NCI-H345 treated with DMSO at 0.1 percent for 48 hours (cell line): ENCODE data around the gene ARID5A.

Source experiments
- DNase-seq: peaks from one replicate; lab custom pipeline; 2025; ENCODE audit not compliant: unreplicated experiment; lab: John Stamatoyannopoulos, UW

The ARID5A gene

DNA sequence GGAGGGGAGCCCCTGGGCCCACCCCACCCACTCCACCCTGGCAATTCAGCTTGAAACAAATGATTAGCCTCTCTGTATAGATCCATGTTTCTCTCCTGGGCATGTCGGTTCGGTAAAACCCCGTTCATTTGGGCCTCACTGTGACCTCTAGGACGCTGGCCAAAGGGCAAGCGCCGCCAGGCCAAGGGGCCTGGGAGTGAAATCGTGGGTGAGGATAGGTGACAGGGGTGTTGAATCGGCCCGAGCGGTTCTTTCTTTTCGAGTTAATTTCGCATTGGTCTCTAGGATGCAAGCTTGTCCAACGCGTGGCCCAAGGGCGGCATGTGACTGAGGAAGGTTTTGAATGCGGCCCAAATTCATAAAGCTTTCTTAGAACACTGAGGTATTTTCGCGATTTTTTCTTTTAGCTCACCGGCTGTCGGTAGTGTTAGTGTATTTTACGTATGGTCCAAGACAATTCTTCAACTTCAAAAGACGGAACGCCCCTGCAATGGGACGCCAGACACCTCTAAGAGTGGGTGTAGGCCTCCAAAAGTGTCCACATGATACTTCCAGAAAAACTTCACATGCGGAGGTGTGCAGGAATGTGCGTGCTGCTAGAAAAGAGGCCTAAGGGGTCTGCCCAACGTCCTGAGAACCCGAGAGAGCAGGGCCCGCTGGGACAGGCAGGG, 9.8 kb upstream of the ARID5A start:
- no peak for DNase-seq

DNA sequence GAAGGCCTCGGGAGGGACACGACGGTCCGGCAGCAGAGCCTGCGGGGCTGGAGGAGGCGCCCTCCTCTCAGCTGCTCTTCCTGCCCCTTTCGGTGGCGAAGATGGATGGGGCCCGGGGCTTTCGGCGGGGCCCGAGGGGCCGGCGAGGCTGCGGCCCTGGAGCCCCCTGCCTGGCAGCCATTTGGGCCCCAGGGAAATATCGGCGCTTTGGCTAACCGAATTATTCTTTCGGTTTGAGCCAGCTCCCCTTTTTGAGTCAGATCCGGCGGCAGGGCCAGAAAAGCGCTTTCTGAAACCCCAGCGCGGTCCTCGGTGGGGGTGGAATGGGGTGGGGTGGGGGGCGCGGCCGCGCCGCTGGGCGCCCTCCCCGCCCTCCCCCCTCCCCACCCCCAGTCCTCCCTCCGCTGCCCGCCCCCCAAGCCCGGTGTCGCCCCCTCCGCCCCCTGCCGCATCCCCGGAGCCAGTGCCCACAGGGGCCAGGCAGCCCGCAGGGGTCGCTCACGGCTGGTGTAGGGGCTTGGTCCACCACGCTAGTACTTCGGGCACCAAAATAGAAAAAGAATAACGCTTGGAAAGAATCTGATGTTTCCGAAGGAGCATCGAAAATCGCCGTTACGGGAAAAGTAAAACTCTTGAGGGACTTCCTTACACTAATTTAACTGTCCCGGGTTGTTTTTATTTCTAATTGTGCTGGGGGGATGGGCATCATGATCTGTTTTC, 9.1 kb upstream of the ARID5A start:
- no peak for DNase-seq

DNA sequence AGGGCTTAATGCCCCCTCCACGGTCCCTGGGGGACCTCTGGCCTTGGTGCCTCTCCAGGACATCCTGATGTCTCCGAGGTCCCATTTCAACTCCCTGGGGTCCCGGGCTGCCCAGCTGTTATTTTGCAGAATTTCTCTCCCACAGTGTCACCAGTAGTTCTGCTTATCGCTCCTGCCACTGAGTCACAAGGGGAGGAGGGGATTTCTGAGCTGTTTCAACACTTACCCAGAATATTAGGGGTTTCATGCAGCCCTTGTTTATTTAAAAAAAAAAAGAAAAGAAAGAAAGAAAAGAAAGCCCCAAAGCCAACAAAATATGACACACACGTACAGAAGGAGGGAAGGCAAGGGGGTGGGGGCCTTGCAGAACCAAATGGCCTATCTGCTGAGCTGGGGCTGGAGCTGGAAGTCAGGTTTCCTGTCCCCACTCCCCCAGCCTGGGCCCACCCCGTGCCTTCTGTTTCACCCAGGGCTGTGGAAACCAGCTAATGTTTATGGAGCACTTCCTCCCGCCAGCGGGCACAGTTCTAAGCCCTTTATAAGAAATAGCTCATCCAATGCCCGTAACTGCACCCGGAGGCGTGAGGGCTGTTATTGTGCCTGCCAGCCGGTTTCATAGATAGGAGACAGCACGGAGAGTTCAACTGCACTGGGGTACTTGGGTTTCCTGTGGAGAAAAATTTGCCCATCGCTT, 8.4 kb upstream of the ARID5A start:
- DNase-seq, result no peak

DNA sequence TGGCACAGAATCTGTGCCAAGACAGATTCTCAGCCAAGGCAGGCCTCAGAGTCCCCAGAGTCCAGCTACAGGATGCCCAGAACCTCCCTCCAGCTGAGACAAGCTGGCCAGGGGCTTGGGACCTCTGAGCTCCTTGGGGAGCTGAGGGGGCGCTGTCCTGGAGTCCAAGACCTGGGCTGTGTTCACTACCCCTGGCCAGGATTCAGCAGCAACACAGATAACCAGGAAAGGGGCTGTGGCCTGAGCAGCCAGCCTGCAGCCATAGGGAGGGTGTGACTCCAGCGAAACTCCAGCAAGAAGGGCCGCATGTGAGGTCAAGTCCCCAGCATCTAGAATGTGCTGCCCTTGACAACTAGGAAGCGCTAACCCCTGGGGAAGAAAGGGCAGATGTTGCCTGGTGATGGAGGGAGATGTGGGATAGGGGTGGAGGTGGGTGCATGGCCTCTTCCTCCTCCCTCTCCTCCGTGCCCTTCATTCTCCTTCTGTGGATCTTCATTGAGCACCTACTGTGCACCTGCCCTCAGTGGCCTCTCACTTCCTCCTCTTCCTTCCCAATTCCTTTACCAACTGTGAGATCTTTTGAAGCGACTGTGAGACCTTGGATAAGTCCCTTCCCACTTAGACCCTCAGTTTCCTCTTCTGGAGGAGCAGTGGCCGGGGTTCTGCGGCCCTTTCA, 7.7 kb upstream of the ARID5A start:
- DNase-seq, result no peak

DNA sequence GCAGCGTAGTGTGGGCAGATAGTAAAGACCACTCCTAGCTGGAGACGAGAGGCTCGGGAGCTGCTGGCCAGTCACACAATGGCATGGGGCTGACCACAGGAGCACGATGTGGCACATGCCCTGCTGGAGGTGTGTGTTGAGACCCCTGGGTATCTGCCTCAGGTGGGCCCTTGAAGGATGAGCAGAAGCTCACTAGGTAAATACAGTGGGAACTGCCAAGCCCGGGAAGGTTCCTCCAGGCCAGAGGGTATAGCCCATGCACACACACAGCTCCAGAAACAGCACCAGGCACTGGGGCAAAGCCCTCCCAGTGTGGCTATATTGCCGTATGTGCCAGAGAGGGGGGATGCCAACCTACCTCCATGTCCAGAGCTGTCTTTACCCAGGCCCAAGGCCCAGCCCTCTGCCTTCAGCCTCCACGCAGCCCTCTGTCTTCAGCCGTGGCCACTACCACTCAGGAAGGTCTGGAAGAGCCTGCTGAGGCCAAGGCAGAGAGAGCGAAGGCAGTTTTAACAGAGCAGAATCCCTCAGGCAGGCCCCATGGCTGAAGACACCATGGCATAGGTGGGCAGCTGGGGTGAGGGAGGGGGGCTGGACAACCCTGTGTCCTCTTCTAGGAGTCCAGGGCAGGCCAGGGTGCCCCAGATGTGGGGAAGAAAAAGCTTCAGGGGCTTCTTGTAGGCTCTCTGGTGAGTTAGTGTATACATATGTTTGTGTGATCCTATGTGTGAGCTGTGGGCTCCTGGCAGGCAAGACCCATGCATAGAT, 7.0 kb upstream of the ARID5A start:
- no peak for DNase-seq

DNA sequence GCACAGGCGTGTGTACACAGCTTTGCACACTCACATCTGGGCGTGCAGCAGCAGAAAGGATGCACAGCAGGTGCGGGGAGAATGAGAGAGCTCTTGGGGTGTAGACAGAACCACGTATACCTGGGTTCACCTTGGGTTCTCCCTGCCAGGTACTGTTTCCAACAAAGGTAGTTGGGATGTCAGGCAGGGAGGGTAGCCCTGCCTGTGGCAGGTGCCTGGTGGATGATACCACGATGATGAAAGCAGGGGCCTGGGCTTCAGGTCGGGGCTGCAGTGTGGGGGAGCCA, 6.5 kb upstream of the ARID5A start:
- no peak for DNase-seq

DNA sequence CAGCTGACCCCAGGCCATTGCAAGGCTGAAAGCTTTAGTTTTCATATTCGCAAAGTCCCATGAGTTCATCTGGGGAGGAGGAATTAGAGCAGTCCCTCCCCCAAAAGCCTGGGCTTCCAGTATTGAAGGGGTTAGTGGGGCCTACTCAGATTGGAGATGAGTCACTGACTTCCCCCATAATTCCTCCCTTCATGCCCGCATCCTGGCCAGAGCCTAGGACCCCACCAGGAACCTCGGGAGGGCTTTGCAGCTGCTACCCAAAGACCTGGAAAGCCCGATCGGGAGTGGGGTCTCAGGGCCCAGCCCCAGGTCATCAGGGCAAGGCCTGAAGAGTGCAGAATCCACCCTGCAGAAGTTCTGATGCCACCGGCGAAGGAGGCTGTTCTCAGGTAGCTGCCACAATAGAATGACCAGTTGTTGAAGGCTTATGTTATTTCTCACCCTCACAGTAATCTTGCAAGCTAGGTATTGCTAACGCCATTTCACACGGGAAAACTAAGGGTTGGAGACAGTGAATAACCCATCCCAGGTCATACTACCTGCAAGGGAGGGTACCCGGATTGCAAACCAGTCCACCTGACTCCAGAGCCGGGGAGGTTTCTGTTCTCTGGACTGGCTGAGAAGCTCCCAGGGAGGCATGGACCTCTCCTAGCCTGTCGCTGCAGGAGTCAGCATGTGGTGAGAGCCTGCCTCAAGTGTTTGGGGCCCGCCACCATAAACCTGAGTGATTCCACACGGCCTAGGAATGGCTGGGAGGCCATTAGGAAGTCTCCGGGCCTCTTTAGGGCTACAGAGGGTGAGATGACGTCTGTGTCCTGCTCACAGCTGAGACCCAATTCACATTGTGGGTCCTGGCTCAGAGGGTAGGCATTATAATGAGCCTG, 5.8 kb upstream of the ARID5A start:
- no peak for DNase-seq

DNA sequence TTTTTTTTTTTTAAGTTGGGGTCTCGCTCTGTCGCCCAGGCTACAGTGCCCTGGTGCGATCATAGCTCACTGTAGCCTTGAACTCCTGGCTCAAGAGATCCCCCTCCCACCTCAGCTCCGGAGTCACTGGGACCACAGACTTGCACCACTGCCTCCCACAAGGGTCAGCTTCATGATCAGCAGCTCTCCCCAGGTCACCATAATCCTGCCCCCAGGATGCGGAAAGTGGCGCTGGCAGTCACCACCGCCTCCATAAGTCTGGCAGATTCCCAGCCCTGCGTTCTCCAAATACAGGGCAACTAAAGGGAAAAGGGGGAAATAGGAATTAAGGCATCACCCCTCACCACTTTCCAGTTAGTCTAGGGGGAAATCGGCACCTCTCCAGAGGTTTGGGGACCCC, 5.2 kb upstream of the ARID5A start:
- no peak for DNase-seq

DNA sequence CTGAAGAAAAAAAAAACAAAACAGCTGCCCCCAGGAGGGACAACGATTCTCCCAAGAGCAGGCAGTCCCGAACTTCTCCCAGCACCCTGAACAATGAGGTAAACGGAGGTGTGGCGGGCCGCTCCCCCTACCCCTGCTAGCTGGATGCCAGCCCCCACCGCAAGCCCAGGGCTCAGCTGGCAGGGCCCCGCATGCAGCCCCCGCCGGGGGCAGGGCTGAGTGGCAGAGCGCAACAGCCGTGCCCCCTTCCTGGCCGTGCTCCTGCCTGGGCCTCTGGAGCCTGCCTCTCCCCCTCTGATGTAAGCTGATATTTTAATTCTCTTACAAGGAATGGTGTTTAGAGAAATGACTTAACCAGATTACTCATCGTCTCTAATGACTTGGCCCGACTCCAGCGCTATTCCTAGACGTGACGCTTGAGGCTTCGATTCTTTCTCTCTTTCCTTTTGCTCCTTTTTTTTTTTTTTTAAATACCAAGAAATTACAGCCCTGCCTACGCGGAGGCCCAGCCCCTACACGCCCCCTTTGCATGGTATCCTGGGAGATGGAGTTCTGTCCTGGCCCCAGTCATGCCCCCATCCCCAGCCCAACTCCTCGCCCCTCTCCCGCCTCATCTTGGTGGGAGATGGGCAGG, 4.6 kb upstream of the ARID5A start:
- DNase-seq, result peak; percentile 34

DNA sequence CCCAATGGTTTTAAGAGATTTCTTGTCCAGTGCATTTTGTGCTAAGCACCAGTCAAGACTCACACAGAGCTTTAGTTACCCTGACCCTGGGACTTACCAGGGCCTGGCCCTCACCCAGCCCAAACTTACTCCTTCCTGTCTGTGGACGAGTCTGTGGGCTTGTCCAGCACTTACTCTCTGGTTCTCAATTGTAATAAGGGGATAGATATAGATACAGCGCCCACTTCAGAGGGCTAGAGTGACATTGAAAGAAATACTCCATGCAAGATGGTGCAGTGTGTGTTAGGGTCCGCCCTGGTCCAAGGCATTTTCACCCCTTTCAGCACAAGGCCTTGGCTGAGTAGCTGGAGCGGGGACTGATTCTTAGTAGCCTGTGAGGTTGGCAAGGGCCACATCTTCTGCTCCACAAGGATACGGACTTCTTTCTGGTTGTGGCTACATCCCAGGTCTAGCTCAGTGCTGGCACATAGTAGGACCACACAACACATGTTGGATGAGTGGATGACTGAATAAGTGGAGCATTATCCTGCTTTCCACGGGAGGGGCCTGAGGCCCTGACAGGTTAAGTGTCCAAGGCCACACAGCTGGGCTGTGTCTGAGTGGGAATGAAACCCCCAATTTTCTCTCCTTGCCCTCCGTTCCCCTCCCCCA, 3.8 kb upstream of the ARID5A start:
- DNase-seq, result no peak

DNA sequence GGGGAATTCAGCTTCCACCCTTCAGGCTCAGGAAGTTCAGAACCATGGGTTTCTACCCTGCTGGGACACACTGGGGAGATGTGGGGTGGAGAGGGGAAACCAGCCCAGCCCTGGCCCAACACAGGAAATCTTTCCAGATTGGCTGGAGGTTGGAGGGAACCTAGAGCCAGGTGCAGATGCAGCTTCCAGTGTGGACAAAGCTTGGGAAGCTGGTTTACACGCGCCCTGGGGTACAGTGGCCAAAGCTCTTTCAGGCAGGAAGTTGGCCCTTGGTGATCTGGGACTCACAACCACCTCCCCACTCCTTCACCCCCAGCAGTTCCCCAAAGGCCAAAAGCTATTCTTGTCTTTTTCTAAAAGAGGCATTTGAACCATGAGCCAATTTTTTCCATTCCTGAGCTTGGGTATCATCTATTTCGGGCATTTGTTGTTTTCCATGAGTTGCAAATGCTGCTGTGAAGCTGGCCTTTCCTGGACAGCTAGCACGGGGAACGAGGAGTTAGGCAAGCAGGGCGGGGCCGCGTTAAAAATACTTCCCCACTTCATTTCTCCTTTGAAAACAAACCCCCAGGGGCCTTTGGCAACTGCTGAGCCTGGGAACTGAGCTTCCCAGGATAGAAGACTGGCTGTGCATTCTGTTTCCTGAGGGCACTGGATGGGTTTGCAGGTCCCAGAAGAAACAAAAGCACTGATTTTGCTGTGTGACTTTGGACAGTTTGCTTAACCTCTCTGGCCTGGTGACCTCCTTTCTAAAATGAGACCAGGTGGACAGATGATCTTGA, 3.1 kb upstream of the ARID5A start:
- no peak for DNase-seq

DNA sequence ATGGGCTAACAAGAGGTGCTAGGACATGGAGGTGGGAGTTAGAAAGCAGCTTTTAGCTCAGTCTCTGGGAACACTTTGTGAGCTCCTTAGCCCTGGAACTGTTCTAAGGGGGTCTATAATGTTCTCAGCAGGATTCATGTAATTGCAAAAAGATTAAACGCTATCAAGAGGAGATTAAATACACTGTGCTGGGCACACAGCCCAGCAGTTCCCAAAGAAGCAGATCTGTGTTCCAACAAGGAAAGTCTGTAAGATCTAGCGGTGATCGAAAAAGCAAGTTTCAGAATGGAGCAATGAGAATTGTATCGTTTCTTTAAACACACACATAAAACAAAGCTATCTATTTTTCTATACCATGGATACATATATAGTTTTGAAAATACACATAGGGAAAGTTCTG, 2.4 kb upstream of the ARID5A start:
- DNase-seq, result no peak

DNA sequence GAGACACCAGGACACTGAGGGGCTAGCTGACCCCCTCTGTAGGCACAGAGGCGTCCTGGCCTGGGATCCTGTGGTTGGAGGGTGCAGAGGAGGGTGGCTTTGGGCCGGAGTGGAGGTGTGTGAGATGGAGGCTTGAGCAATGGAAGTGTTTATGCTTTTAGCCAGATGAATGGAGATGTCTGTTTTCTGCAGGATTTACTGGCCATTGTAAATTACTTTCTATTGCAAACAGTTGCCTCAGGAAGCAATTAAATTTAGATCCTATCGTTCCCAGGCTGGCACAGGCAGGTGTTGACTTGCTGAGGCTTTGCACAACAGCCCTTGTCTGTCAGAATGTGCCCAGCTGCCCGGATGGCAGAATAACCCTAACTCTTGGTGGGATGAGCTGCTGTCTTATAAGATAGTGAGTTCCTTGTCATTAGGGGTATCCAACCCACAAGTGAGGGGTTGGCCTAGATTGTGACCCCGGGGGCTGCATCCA, 1.8 kb upstream of the ARID5A start:
- DNase-seq, result no peak

DNA sequence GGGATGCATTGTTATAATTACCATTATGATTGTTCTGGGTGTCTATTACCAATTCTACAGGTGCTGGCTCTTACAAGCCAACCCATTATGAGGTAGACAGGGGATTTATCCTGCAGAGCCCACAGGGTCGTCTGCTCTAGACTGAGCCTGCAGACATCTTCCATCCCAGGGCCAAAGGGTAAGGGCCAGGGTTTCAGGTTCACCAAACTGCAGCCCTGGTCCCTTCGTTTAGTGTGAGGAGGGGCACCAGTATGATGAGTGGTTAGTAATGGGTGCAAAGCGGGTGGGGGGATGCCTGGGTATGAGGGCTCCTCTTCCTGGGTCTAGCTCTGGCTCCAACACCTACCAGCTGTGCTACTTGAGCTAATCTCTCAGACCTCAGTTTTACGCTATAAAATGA, 1.2 kb upstream of the ARID5A start:
- no peak for DNase-seq

DNA sequence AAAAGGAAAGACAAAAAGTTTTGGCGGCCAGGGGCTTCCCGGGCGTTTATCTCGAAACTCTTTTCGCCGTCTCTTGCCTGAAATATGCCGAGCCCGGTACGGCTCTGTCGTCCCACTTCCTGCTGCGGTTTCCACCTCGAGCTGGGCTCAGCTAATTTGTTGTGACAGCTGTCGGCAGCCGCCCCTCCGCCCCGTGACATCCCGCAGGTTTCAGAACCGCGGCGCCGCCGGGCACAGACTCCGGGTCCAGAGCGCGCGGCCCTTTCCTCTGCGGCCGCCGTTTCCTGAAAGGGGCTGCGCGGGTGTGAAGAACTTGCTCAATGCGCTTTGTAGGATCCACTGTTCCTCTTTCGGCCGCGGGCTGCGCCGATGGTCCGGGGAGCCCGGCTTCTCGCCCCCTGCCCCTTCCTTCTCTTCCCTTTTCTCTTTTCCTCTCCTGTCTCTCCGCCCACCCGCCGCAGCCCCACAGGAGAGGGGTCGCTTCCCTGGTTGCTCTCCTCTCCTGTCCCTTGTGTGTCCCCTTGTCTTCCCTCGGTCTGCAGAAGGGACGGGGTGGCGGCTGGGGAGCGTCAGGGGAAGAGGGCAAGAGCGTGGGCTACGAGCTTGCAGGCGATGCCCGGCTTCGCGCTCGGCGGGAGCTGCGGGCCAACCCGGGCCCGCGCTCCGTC, 648 bp downstream of the ARID5A start:
- DNase-seq, result no peak

DNA sequence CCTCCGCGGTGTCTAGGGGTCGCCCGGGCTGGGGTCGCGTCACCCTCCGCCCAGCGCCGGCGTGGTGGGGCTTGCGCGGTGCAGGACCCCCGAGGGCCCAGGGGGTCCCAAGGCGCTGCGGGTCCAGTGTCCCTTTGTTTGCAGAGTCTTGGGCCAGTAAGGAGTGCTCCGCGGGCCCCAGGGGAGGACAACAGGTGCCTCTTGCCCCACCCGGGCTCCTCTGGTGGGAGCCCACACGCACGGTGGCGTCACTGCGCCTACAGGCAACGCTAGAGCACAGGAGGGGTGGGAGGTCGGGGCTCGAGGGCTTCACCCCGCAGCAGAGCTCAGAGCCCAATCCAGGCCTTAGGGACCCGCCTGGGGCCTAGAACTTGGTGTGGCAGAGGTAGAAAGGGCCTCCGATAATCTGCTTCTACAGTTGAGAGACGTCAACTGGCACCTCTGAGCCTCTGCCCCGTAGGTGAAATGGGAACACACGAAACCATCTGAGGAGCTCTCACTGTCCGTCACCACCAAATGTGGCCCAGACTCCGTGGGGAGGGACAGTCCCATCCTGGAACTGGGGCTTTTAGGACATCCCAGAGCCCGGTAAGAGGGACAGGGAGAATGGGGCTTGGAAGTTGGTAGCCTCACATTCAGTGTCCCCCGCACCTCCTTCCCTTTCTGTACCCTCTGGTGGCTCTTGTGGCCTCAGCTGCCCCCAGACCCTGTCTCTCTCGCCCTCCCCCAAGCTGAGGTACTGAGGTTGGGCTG, 1.4 kb downstream of the ARID5A start:
- no peak for DNase-seq
